PC-3 (cell line): ENCODE measurements around the gene PELI1. TPM values are rescaled to one million over a fixed set of nuclear protein-coding genes. Genes with fewer than 3 reads are reported as not detected.

ENCODE experiments used
- ATAC-seq: fragments of 200-7000 bp; cut with Tn5 transposase; 2 replicates; pipeline ENCODE4 v1.9.1; 2020; ENCODE audit warnings: mild to moderate bottlenecking, moderate library complexity
- BruUV-seq: library from RNA; stranded (reverse); fragments of 400-500 nt; replicated peaks from 2 replicates; lab custom pipeline; 2021; lab: Mats Ljungman, UMichigan
- CTCF ChIA-PET: fragments of 300-600 bp; sonication (Branson Sonifier 250); formaldehyde crosslinking; loops from one replicate; lab custom pipeline; 2022; ENCODE audit warnings: antibody characterized with exemption; lab: Charles Lee
- POLR2A ChIA-PET: fragments of 300-600 bp; sonication (Branson Sonifier 250); formaldehyde crosslinking; loops from one replicate; lab custom pipeline; 2022; ENCODE audit warnings: antibody characterized with exemption; ENCODE audit not compliant: unreplicated experiment; lab: Charles Lee
- DNase-seq: peaks from one replicate; pipeline ENCODE4 v3.0.0-alpha.2; 2015
- H2AFZ ChIP-seq: fragments of 300-600 bp; sonication (generic); 2 replicates; pipeline ENCODE4 v1.6.0; 2016; ENCODE audit warnings: antibody characterized with exemption, low read length
- H3F3A ChIP-seq: fragments of 300-600 bp; sonication (generic); one replicate; pipeline ENCODE4 v1.6.0; 2017; ENCODE audit warnings: antibody characterized with exemption, low read length, control low read depth, mild to moderate bottlenecking; ENCODE audit not compliant: unreplicated experiment
- H3K27ac ChIP-seq: fragments of 300-600 bp; sonication (generic); 2 replicates; pipeline ENCODE4 v1.5.1; 2016; ENCODE audit warnings: mild to moderate bottlenecking, low read length
- H3K27me3 ChIP-seq: fragments of 300-600 bp; sonication (generic); 2 replicates; pipeline ENCODE4 v1.6.1; 2016; ENCODE audit warnings: low read length, mixed read lengths
- H3K36me3 ChIP-seq: fragments of 300-600 bp; sonication (generic); 2 replicates; pipeline ENCODE4 v1.6.1; 2016; ENCODE audit warnings: low read depth, mixed run types, low read length, mixed read lengths
- H3K4me1 ChIP-seq: fragments of 300-600 bp; sonication (generic); 2 replicates; pipeline ENCODE4 v1.5.1; 2016; ENCODE audit warnings: low read length; ENCODE audit not compliant: insufficient read depth
- H3K4me2 ChIP-seq: fragments of 300-600 bp; sonication (generic); 2 replicates; pipeline ENCODE4 v1.6.0; 2016; ENCODE audit warnings: low read length
- H3K4me3 ChIP-seq: fragments of 300-600 bp; sonication (generic); 2 replicates; pipeline ENCODE4 v1.5.1; 2016; ENCODE audit warnings: mild to moderate bottlenecking, low read length, mixed read lengths
- H3K79me2 ChIP-seq: fragments of 300-600 bp; sonication (generic); 2 replicates; pipeline ENCODE4 v1.6.1; 2017; ENCODE audit warnings: low read length, mixed read lengths
- H3K9ac ChIP-seq: fragments of 300-600 bp; sonication (generic); 2 replicates; pipeline ENCODE4 v1.6.0; 2016; ENCODE audit warnings: mild to moderate bottlenecking, low read length
- H3K9me2 ChIP-seq: fragments of 300-600 bp; sonication (generic); replicated peaks from 2 replicates; pipeline ENCODE4 v1.6.1; 2016; ENCODE audit warnings: mixed run types, low read length, mixed read lengths
- H3K9me3 ChIP-seq: fragments of 300-600 bp; sonication (generic); 2 replicates; pipeline ENCODE4 v1.6.1; 2016; ENCODE audit warnings: low read length, mixed read lengths
- H4K20me1 ChIP-seq: fragments of 300-600 bp; sonication (generic); 2 replicates; pipeline ENCODE4 v1.6.1; 2016; ENCODE audit warnings: low read length, mixed read lengths
- EZH2 ChIP-seq: fragments of 300-600 bp; sonication (generic); IDR thresholded peaks from one replicate; pipeline ENCODE4 v1.6.1; 2017; ENCODE audit warnings: antibody characterized with exemption, mild to moderate bottlenecking, low read length; ENCODE audit not compliant: unreplicated experiment
- EZH2phosphoT487 ChIP-seq: fragments of 300-600 bp; sonication (generic); IDR thresholded peaks from 2 replicates; pipeline ENCODE4 v1.6.1; 2018; ENCODE audit warnings: mild to moderate bottlenecking, antibody characterized with exemption, low read length, borderline replicate concordance
- intact Hi-C: fragments of 100-400 bp; cut with micrococcal nuclease; formaldehyde crosslinking; loops from 2 replicates; pipeline ENCODE4 v1.9.0; 2023
- total RNA-seq: library from RNA; depleted of rRNA; stranded (reverse); fragments of >200 nt; gene quantifications from 2 replicates; pipeline ENCODE4 v1.2.3, GENCODE V29; 2014
- TF ChIP-seq, protein P1 (sequence below): fragments of 300-600 bp; sonication (generic); conservative IDR thresholded peaks from 2 replicates; pipeline ENCODE4 v1.5.1; 2017; ENCODE audit warnings: antibody characterized with exemption, low read depth, mild to moderate bottlenecking, low read length

Gene PELI1
- total RNA-seq, 1 experiment from 2014 or later = 5.6 TPM

DNA sequence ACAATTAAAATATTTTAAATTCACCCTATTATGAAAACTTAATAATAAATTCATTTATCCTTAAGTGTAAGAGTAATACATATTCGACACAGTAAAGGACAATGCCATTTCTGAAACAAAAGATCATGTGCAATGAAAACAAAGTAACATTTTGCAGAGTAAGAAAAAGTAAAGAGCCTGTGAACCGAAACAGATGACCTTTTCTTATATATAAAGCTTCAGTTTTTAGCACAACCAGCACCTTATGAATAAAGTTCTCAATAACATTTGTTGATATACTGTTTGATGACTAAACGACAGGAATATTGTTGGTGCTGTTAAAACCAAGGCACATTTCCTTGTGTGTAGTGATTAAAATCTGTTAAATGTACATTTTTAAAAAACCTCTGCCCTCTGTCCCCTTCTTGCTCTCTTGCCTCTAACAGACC is 1.5 kb downstream of the PELI1 start:
- intact Hi-C loops = loop anchor here (5.0 kb wide), 2 partner anchors 95 to 185 kb away; no protein-coding TSS in a partner anchor
- Histone ChIP-seq H3K4me3 (peak overlapping the region; percentile 90), H3F3A (no peaks in the 10 kb centered on the region), H3K27ac (no peak overlapping the region), H3K4me1 (peaks cover 18% of the 10 kb centered on the region; the same call in 1 of the 2 replicates), H3K9ac (peak overlapping the region; percentile 47), H3K9me2 (no peaks in the 10 kb centered on the region), H3K9me3 (no peaks in the 10 kb centered on the region), H2AFZ (peak overlapping the region; percentile 83), H4K20me1 (no peaks in the 10 kb centered on the region), H3K36me3 (no peaks in the 10 kb centered on the region), H3K27me3 (no peaks in the 10 kb centered on the region), H3K4me2 (peak overlapping the region; percentile 88), H3K79me2 (peaks cover 22% of the 10 kb centered on the region)
- ChIA-PET POLR2A (no interaction called here), CTCF (interaction anchor here (0.5 kb wide), 1 partner anchor 28 kb away, joined by 3 read pairs; no protein-coding TSS in a partner anchor)
- no TSS peak for BruUV-seq
- ATAC-seq (no peak), DNase-seq (peak; percentile 33)
- TF ChIP-seq, protein P1, sequence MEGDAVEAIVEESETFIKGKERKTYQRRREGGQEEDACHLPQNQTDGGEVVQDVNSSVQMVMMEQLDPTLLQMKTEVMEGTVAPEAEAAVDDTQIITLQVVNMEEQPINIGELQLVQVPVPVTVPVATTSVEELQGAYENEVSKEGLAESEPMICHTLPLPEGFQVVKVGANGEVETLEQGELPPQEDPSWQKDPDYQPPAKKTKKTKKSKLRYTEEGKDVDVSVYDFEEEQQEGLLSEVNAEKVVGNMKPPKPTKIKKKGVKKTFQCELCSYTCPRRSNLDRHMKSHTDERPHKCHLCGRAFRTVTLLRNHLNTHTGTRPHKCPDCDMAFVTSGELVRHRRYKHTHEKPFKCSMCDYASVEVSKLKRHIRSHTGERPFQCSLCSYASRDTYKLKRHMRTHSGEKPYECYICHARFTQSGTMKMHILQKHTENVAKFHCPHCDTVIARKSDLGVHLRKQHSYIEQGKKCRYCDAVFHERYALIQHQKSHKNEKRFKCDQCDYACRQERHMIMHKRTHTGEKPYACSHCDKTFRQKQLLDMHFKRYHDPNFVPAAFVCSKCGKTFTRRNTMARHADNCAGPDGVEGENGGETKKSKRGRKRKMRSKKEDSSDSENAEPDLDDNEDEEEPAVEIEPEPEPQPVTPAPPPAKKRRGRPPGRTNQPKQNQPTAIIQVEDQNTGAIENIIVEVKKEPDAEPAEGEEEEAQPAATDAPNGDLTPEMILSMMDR = no peak
- TF ChIP-seq EZH2phosphoT487 (no peak), EZH2 (no peak)

DNA sequence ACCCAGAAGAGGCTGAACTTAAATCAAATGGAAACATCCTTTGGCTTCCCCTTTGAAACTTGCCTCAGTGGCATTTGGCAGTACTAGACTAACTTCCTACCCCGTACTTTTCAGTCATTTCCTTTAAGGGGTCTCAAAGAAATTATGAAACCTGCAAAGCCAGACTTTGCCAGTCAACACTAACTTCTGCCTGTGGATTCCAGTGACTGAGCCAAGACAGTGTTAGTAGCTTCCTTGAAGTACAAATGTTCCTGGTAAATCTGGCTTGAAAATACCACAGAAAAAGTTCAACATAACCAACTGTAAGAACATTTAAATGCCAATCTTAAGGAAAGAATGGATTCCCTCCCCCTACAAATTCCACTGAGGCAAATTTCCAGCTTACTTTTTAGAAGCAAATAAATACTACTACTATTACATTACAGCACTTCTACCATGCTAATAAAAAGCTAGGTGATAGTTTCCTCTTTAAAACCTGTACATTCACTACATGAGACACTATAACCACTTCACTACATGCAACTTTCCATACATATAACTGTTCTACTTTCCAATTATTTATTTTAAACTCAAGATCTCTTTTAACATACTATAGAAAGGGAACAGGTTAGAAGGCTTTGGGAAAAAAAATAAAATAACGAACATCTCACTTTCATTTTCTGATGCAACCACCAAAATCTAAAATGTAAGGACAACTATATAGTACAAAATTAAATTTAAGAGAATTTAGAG is 2.4 kb downstream of the PELI1 start:
- ATAC-seq = no peak
- H3K27ac ChIP-seq = no peak overlapping the region
- peaks cover 22% of the 10 kb centered on the region for H3K79me2 ChIP-seq
- H3K36me3 ChIP-seq = no peaks in the 10 kb centered on the region
- H3F3A ChIP-seq = no peaks in the 10 kb centered on the region
- H3K4me1 ChIP-seq = peaks cover 18% of the 10 kb centered on the region; the same call in 1 of the 2 replicates
- H3K4me2 ChIP-seq = peak overlapping the region; percentile 88
- H4K20me1 ChIP-seq = no peaks in the 10 kb centered on the region
- no peaks in the 10 kb centered on the region for H3K27me3 ChIP-seq
- H3K9me2 ChIP-seq = no peaks in the 10 kb centered on the region
- ChIA-PET CTCF (no interaction called here), POLR2A (interaction anchor here (0.6 kb wide), 1 partner anchor 988 kb away, joined by 5 read pairs; no protein-coding TSS in a partner anchor)
- BruUV-seq = no TSS peak
- no peaks in the 10 kb centered on the region for H3K9me3 ChIP-seq
- peak overlapping the region; percentile 47; the same call in 1 of the 2 replicates for H3K9ac ChIP-seq
- no peak overlapping the region for H2AFZ ChIP-seq
- intact Hi-C loops = loop anchor here (5.0 kb wide), 2 partner anchors 95 to 185 kb away; no protein-coding TSS in a partner anchor
- TF ChIP-seq EZH2phosphoT487 (no peak), EZH2 (no peak)
- TF ChIP-seq, protein P1 = no peak
- H3K4me3 ChIP-seq = peak overlapping the region; percentile 90
- no peak for DNase-seq
